Measurements from ENCODE around the gene ARHGAP33.
"Not testable (repeated sequence)": the region's sequence is repeated elsewhere in the genome, so short reads cannot be mapped to it uniquely, and the experiment has no call there.

ARHGAP33 gene

DNA sequence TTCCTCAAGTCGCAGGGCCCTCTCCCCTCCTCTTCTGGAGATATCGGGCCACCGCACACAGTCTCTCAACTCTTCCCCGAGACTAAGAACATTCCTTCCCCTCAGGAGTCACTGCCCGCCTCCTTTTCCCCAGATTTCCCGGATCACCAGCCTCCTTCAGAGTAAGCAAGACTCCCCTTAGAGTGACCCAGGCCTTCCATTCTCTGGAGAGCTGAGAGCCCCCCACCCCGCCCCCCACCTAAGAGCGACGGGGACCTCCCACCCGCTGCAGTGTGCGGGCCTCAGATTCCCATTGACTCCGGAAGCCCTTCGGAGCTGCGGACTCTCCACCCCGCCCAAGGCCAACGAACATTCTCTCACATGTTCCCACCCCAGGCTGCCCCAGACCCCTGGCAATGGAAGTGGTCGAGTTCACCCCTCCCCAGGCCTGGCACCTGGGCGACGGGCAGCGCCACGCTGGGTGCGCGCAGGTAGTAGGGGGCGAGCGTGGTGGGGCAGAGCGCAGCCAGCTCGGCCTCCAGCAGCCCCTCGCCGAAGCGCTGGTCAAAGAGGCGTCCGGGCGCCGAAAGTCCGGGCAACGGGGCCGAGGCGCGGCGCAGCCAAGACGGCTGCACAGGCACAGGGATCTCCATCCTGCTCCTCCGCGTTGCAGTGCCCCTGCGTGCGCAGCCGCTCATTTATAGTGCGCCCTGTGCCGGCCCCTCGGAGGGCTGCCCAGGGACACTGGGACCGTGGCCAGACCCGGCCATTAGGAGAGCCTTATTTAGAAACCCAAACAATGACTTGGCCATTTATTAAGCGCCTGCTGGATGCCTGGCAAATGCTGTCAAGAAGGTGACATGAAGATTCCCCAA, 18.8 kb upstream of the ARHGAP33 start, which contains the start of gene HSPB6:
Gene HSPB6 (minus strand): TSS at position 653 of the 854 bp plus-strand sequence. CDS start 21 bp downstream, at position 632.
- peak within 1 kb of the TSS; percentile 95 for H3K9ac ChIP-seq (ENCODE audit: low read depth, low read length)
- H3K36me3 ChIP-seq (ENCODE audit: insufficient read depth, low read length): no peaks in the 10 kb centered on the region
- peaks cover 3% of the 10 kb centered on the region; the same call in 1 of the 2 replicates for H3K4me1 ChIP-seq (ENCODE audit: insufficient read depth, low read length)
- no peaks in the 10 kb centered on the region for H3K9me3 ChIP-seq (ENCODE audit: control insufficient read depth, insufficient read depth, low read length)

DNA sequence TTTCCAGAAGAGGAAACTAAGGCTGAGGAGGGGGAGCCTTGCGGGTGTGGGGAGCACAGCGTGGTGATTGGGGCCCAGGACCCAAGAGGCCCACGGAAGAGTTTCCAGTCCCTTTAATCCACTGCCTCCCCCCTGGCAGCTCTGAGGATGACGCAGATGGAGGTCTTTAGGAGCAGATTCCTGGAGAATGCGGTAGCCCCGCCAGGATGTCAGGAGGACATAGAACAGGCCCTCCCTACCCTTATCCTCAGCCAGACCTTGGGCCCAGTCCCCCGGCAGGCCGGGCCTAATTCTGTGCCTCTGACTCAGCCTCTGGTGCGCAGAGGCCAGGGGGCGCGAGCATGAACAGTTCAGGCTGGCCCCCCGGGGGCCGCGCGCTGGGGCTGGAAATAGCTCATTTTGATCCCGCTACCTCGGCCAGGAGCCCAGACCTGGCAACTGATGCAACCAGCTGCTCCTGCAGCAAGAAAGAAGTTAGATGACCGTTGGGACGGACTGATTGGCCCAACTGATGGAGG, 18.1 kb upstream of the ARHGAP33 start:
- Histone ChIP-seq H3K36me3 (ENCODE audit: insufficient read depth, low read length) (no peaks in the 10 kb centered on the region), H3K4me1 (ENCODE audit: insufficient read depth, low read length) (peaks cover 3% of the 10 kb centered on the region; the same call in 1 of the 2 replicates), H3K9me3 (ENCODE audit: control insufficient read depth, insufficient read depth, low read length) (no peaks in the 10 kb centered on the region), H3K9ac (ENCODE audit: low read depth, low read length) (peak overlapping the region; percentile 95)

DNA sequence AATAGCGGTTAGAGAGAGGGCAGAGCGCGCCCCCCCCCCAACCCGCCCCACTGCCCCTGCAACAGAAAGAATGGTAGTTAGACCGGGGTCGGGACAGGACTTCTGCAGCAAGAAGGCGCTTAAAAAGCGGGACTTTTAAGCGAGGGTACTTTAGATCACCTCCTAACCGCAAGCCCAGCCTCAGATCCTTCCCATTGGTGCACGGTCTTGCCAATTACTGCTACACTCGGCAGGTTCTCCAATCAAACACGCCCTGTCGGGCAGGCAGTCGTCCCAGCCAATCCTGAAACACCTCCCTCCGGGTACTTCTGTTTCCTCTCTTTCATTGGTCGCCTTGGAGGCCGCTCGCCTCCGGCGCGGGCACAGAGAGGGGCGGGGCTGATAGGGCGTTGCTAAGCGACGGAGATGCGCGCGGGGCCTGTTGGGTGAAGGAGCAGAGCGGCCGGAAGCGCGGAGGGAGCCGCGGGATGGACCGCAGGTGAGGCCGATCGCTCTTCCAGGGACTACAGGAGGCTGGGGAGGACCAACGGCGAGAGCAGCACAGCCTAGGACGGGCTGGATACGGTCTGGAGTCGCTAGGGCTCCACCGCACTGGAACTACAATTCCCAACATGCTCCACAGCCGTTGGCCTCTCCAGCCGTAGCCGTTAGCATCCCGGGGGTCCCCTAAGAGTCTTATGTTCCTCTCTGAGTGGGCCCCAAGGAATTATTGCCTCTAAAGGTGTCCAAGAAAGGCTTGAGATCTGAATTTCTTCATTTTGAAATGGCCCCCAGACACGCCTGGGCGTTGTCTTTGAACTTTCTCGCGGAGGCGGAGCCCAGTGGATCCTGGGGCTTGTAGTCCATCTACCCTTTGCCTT, 17.4 kb upstream of the ARHGAP33 start, which contains the start of gene PROSER3:
Gene PROSER3 (plus strand): TSS at position 428 of the 860 bp plus-strand sequence. CDS start 40 bp downstream, at position 468.
- peaks cover 3% of the 10 kb centered on the region; the same call in 1 of the 2 replicates for H3K4me1 ChIP-seq (ENCODE audit: insufficient read depth, low read length)
- no peaks in the 10 kb centered on the region for H3K9me3 ChIP-seq (ENCODE audit: control insufficient read depth, insufficient read depth, low read length)
- H3K9ac ChIP-seq (ENCODE audit: low read depth, low read length): peak within 1 kb of the TSS; percentile 95
- no peaks in the 10 kb centered on the region for H3K36me3 ChIP-seq (ENCODE audit: insufficient read depth, low read length)

DNA sequence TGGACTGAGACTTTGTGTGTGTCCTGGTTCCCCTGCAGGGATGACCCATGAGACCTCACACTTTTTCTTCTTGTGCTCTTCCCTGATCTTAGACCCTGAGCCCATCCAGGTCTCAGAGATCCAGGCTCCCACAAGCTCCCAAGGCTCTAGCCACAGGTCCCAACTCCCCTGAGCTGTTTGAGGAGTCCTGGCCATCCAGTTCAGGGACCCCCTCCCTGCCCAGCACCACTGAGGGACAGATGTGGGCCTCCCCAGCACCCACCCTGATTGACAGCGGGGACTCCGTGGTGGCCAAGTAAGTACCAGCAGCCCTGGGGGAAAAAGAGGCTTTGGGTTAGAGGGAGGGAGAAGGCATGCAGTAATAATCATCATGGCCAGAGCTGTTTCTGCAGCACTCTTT, 15.7 kb upstream of the ARHGAP33 start:
- Histone ChIP-seq H3K9ac (ENCODE audit: low read depth, low read length) (no peak overlapping the region), H3K9me3 (ENCODE audit: control insufficient read depth, insufficient read depth, low read length) (no peaks in the 10 kb centered on the region), H3K4me1 (ENCODE audit: insufficient read depth, low read length) (peaks cover 3% of the 10 kb centered on the region; the same call in 1 of the 2 replicates), H3K36me3 (ENCODE audit: insufficient read depth, low read length) (no peaks in the 10 kb centered on the region; the same call in 1 of the 2 replicates)

DNA sequence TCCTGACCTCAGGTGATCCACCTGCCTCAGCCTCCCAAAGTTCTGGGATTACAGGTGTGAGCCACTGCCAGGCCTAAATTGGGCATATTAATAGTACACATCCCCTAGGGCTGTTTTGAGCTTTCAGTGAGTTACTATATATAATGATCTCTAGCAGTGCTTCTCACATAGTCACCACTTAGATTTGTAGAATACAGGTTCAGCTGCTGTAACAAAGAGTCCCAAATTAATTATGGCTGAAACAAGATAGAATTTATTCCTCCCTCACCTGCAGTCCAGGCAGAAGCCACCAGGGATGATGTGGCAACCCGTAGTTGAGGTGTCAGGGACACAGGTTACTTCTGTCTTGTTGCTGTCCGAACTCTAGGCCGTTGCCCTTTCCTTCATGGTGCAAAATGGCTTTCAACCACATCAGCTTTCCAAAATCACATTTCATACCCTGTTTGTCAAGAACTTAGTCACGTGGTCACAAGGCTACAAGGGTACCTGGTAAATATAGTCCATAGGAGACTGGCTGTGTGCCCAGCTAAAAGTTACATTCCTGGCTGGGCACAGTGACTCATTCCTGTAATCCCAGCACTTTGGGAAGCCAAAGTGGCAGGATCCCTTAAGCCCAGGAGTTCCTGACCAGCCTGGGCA, 14.5 kb upstream of the ARHGAP33 start:
- H3K9ac ChIP-seq (ENCODE audit: low read depth, low read length): no peak overlapping the region
- H3K36me3 ChIP-seq (ENCODE audit: insufficient read depth, low read length): no peaks in the 10 kb centered on the region; the same call in 1 of the 2 replicates
- H3K9me3 ChIP-seq (ENCODE audit: control insufficient read depth, insufficient read depth, low read length): no peaks in the 10 kb centered on the region
- H3K4me1 ChIP-seq (ENCODE audit: insufficient read depth, low read length): no peaks in the 10 kb centered on the region; the same call in 1 of the 2 replicates

DNA sequence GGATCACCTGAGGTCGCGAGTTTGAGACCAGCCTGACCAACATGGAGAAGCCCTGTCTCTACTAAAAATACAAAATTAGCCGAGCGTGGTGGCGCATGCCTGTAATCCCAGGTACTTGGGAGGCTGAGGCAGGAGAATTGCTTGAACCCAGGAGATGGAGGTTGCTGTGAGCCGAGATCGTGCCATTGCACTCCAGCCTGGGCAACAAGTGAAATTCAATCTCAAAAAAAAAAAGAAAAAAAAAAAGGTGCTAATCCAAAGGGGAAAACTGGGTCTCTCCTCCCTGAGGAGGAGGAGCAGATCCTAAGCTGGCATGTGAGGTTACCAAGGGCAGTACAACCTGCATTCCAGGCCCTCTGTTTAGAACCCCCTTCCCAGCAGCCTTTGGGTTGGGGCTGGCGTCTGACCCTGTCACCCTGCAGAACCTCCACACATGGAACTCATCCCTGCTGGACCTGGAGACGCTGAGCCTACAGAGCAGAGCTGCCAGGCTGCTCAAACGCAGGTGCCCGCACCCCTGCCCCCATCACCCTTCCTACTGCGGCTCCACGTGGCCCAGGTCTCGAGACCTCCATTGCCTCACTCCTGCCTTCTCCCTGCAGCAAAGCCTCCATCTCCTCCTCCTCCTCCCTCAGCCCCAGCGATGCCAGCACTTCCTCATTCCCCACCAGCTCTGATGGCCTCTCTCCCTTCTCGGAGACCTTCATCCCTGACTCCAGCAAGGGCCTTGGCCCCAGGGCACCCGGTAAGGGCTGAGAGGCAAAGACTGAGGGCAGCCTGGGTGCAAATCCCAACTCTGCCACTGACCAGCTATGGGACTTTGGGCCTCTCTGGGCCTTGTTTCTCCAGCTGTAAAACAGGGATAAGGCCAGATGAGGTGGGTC, 10.7 kb upstream of the ARHGAP33 start:
- no peak overlapping the region for H3K9ac ChIP-seq (ENCODE audit: low read depth, low read length)
- H3K4me1 ChIP-seq (ENCODE audit: insufficient read depth, low read length): no peaks in the 10 kb centered on the region; the same call in 1 of the 2 replicates
- H3K9me3 ChIP-seq (ENCODE audit: control insufficient read depth, insufficient read depth, low read length): no peaks in the 10 kb centered on the region
- H3K36me3 ChIP-seq (ENCODE audit: insufficient read depth, low read length): no peaks in the 10 kb centered on the region; the same call in 1 of the 2 replicates

DNA sequence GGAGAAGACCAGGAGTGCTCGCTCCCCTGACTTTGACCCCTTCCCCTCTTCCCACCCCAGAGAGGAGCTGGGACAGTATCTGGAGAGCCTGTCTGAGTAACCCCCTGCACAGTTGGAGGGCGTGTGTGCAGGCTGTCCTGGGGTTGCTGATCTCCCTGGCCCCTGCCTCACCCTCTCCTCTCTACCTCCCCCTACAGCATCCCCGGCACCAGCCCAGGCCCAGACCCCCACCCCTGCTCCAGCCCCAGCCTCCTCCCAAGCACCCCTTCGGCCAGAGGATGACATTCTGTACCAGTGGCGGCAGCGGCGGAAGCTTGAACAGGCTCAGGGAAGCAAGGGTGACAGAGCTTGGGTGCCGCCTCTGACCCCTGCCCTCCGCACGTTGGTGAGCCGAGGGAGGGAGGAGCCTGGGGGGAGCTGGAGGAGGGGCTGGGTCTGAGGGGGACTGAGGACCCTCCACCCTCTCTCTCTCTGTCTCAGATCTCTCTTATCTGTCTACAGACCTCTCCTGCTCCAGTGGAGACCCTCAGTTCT, 8.7 kb upstream of the ARHGAP33 start:
- H3K4me1 ChIP-seq (ENCODE audit: insufficient read depth, low read length): no peaks in the 10 kb centered on the region; the same call in 1 of the 2 replicates
- no peaks in the 10 kb centered on the region for H3K9me3 ChIP-seq (ENCODE audit: control insufficient read depth, insufficient read depth, low read length)
- H3K36me3 ChIP-seq (ENCODE audit: insufficient read depth, low read length): no peaks in the 10 kb centered on the region; the same call in 1 of the 2 replicates
- H3K9ac ChIP-seq (ENCODE audit: low read depth, low read length): no peak overlapping the region

DNA sequence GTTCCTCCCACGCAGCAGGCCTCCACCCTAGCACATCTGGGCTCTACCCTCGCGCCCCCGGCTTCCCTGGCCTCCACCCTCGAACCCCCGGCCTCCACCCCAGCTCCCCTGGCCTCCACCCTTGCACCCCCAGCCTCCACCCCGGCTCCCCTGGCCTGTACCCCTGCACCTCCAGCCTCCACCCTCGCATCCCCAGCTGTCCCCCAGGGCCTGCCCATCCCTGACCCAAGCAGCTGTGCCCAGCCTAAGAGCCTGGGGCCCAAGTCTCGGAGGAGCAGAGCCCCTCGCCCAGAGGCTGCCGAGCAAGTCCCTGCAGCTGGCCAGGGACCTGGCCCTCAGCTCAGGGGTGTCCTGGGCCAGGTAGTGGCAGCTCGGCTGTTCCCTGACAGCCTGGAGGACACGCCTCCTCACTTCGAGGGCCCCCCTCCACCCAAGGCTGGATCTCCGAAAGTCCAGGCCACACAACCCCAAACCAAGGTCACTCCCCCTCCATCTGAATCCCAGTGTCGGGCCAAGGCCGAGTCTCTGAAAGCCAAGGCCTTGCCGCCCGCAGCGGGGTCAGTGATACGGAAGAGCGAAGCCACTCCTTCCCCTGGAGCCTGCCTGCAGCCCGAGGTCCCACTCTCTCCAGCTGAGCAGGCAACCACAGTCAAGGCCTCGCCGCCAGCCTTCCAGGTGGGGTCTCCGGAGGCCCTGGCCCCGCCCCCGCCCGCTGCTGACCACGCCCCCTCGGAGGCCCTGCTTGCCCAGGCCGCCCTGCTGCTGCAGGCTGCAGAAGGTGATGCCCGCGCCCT, 7.9 kb upstream of the ARHGAP33 start:
- H3K36me3 ChIP-seq (ENCODE audit: insufficient read depth, low read length): no peaks in the 10 kb centered on the region; the same call in 1 of the 2 replicates
- no peak overlapping the region for H3K9ac ChIP-seq (ENCODE audit: low read depth, low read length)

DNA sequence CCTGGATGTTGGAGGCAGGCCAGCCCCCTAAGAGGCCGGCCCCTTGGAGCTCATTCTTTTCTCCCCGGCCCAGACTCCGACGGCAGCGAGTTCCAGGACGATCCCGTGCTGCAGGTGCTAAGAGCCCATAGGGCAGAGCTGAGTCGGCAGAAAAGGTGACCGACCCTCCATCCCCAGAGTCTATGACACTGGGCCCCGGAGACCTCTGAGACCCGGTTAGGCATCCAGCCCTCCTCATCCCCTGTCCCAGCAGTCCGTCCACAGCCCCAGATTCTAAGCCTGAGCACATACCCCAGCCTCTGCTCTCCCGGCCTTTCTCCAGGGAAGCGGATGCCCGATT, 7.3 kb upstream of the ARHGAP33 start:
- Histone ChIP-seq H3K4me1 (ENCODE audit: insufficient read depth, low read length) (no peaks in the 10 kb centered on the region; the same call in 1 of the 2 replicates), H3K9me3 (ENCODE audit: control insufficient read depth, insufficient read depth, low read length) (no peaks in the 10 kb centered on the region), H3K36me3 (ENCODE audit: insufficient read depth, low read length) (no peaks in the 10 kb centered on the region; the same call in 1 of the 2 replicates), H3K9ac (ENCODE audit: low read depth, low read length) (no peak overlapping the region)

More for the DNA sequence above, 7.9 kb upstream of the ARHGAP33 start:
- H3K9me3 ChIP-seq (ENCODE audit: control insufficient read depth, insufficient read depth, low read length): no peaks in the 10 kb centered on the region
- no peaks in the 10 kb centered on the region; the same call in 1 of the 2 replicates for H3K4me1 ChIP-seq (ENCODE audit: insufficient read depth, low read length)

DNA sequence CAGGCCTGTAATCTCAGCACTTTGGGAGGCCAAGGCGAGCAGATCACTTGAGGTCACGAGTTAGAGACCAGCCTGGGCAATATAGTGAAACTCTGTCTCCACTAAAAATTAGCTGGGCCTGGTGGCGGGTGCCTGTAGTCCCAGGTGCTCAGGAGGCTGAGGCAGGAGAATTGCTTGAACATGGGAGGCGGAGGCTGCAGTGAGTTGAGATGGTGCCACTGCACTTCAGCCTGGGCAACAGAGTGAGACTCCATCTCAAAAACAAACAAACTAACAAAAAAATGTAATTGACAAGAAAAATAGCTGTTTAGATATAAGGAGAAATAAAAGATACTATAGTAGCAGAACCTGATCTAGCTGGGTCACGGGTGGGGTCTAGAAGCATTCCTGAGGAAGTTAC, 3.0 kb upstream of the ARHGAP33 start:
- H3K9ac ChIP-seq (ENCODE audit: low read depth, low read length); H3K9me3 ChIP-seq (ENCODE audit: control insufficient read depth, insufficient read depth, low read length); H3K36me3 ChIP-seq (ENCODE audit: insufficient read depth, low read length): not testable (repeated sequence)
- H3K4me1 ChIP-seq (ENCODE audit: insufficient read depth, low read length): peaks cover 10% of the 10 kb centered on the region

DNA sequence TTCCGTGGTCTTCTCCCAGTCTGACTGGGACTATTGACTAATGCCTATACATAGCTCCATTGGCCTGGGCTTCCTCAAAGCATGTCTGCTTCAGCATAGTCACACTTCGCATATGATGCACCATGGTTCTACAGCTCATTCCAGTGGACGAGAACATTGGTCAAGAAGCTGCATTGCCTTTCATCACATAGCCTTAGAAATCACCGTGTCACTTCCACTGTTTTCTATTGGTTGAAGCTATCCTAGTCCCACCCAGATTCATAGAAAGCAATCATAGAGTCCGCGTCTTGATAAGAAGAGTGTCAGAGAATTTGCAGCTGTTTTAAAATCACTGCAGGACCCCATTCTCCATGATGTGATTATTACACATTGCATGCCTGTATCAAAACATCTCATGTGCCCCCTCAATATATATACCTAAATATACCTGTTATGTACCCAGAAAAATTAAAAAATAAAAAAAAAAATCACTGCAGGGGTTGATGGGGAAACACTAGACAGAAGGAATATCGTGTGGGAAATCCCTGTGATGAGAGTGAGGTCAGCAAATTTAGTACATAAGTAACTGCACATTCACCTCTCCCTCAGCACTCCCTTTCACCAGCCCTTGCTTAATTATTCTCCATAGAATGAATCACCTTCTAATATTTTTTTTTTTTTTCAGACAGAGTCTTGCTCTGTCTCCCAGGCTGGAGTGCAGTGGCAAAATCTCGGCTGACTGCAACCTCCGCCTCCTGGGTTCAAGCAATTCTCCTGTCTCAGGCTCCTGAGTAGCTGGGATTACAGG, 2.2 kb upstream of the ARHGAP33 start:
- Histone ChIP-seq H3K4me1 (ENCODE audit: insufficient read depth, low read length) (peaks cover 13% of the 10 kb centered on the region), H3K36me3 (ENCODE audit: insufficient read depth, low read length) (no peaks in the 10 kb centered on the region), H3K9ac (ENCODE audit: low read depth, low read length) (no peak overlapping the region), H3K9me3 (ENCODE audit: control insufficient read depth, insufficient read depth, low read length) (no peaks in the 10 kb centered on the region)
